HEK293 (cell line): ENCODE measurements around the gene EPHB1.

Experiments
- MZF1 ChIP-seq: fragments of 450-650 bp; formaldehyde crosslinking; IDR thresholded peaks from 2 replicates; pipeline ENCODE4 v1.5.1; 2017; ENCODE audit warnings: missing biosample characterization, missing genetic modification characterization, borderline replicate concordance
- OVOL3 ChIP-seq: fragments of 450-650 bp; formaldehyde crosslinking; IDR thresholded peaks from 2 replicates; pipeline ENCODE4 v1.5.1; 2016; ENCODE audit warnings: missing biosample characterization, missing genetic modification characterization
- SP2 ChIP-seq: fragments of 450-650 bp; formaldehyde crosslinking; IDR thresholded peaks from 2 replicates; pipeline ENCODE4 v1.5.1; 2016; ENCODE audit warnings: missing biosample characterization, missing genetic modification characterization
- ZFP37 ChIP-seq: fragments of 450-650 bp; formaldehyde crosslinking; IDR thresholded peaks from 2 replicates; pipeline ENCODE4 v1.5.1; 2016; ENCODE audit warnings: missing biosample characterization, missing genetic modification characterization
- ZNF24 ChIP-seq: fragments of 450-650 bp; formaldehyde crosslinking; IDR thresholded peaks from 2 replicates; pipeline ENCODE4 v1.5.1; 2016; ENCODE audit warnings: missing biosample characterization, missing genetic modification characterization
- ZNF426 ChIP-seq: fragments of 450-650 bp; formaldehyde crosslinking; IDR thresholded peaks from 2 replicates; pipeline ENCODE4 v1.5.1; 2017; ENCODE audit warnings: missing biosample characterization, missing genetic modification characterization, mild to moderate bottlenecking, inconsistent platforms, moderate library complexity
- ZNF529 ChIP-seq: fragments of 450-650 bp; formaldehyde crosslinking; IDR thresholded peaks from 2 replicates; pipeline ENCODE4 v1.5.1; 2017; ENCODE audit warnings: missing genetic modification characterization, missing biosample characterization; ENCODE audit not compliant: insufficient replicate concordance
- ZNF596 ChIP-seq: fragments of 450-650 bp; IDR thresholded peaks from 2 replicates; pipeline ENCODE4 v1.5.0; 2018; ENCODE audit warnings: missing biosample characterization, mild to moderate bottlenecking, missing genetic modification characterization, moderate library complexity
- ZNF677 ChIP-seq: fragments of 450-650 bp; IDR thresholded peaks from 2 replicates; pipeline ENCODE4 v1.5.0; 2018; ENCODE audit warnings: missing biosample characterization, mild to moderate bottlenecking, missing genetic modification characterization, moderate library complexity
- TF ChIP-seq, protein P1 (sequence below): fragments of 450-650 bp; formaldehyde crosslinking; IDR thresholded peaks from 2 replicates; pipeline ENCODE4 v1.5.1; 2016; ENCODE audit warnings: missing biosample characterization, missing genetic modification characterization

DNA sequence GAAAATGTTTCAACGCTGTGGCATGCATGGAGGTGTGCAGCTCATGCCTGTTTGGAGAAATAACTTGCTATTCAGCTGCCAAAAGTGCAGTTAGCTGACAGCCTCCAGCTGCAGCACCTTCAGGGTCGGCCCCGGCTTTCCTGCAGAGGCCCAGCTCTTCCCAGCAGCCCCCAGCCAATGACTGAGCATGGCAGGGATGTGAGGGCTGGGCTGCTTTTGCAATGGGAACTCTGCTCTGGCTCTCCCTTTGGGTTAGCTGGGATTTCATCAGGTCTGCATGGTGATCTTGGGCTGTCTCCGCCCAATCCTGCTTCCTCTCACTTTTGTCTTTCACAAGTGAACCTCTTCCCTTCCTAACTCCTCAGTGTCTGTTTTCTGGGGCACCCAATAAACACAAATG is 396.6 kb downstream of the EPHB1 start:
- no peak for TF ChIP-seq OVOL3 (tag by site-specific recombination)
- TF ChIP-seq SP2 = no peak
- TF ChIP-seq, protein P1, sequence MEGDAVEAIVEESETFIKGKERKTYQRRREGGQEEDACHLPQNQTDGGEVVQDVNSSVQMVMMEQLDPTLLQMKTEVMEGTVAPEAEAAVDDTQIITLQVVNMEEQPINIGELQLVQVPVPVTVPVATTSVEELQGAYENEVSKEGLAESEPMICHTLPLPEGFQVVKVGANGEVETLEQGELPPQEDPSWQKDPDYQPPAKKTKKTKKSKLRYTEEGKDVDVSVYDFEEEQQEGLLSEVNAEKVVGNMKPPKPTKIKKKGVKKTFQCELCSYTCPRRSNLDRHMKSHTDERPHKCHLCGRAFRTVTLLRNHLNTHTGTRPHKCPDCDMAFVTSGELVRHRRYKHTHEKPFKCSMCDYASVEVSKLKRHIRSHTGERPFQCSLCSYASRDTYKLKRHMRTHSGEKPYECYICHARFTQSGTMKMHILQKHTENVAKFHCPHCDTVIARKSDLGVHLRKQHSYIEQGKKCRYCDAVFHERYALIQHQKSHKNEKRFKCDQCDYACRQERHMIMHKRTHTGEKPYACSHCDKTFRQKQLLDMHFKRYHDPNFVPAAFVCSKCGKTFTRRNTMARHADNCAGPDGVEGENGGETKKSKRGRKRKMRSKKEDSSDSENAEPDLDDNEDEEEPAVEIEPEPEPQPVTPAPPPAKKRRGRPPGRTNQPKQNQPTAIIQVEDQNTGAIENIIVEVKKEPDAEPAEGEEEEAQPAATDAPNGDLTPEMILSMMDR (tag by site-specific recombination) = no peak
- no peak for TF ChIP-seq ZFP37 (tag by site-specific recombination)
- TF ChIP-seq ZNF426 (tag by site-specific recombination) = no peak
- no peak for TF ChIP-seq MZF1
- TF ChIP-seq ZNF677 = no peak
- no peak for TF ChIP-seq ZNF596
- no peak for TF ChIP-seq ZNF529
- TF ChIP-seq ZNF24 (tag by site-specific recombination) = no peak
